ENCODE measurements around the gene GRPEL1. TPM values are rescaled to one million over a fixed set of nuclear protein-coding genes. Genes with fewer than 3 reads are reported as not detected.

The GRPEL1 gene
- total and polyA plus RNA-seq, 2 of the 8 experiments (the other 6 are each of a cell fraction or from before 2014, with no cell fraction given), result 13.5 to 39.9 TPM

DNA sequence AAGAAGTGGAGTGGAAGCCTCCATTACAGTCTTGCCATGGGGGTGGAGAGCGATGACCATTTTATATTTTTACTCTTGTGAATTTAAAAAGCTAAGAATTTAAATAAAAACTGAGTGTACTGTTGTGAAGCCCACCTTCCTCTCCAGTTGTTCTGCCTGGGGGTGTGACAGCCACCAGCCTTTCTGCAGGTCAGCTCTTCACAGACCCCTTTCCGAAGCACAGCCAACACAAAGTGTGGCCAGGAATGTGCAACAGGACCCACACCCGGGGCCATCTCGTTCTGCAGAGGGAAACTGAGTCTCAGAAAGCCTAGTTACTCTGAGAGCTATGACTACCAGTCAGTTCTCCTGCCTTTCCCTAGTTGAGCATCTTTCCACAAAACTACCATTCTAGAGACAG lies 1.4 kb downstream of the GRPEL1 start (continued):
- TF ChIP-seq NANOG (IDR thresholded peaks at IDR 0.05; ENCODE audit: insufficient read depth, low read depth, low read length, poor library complexity, severe bottlenecking) (no peak), YY1 (IDR thresholded peaks at IDR 0.05; ENCODE audit: low read depth, low read length) (no peak)
